GM12891 (cell line): Measurements from ENCODE around the gene PSMD10.

Experiments
- PAX5 ChIP-seq: IDR thresholded peaks from 2 replicates; pipeline ENCODE4 v1.6.1; 2011; ENCODE audit warnings: low read length, moderate library complexity, mild to moderate bottlenecking; ENCODE audit not compliant: insufficient read depth, severe bottlenecking
- POLR2A ChIP-seq: IDR thresholded peaks from 2 replicates; pipeline ENCODE4 v1.6.1; 2011; ENCODE audit warnings: low read depth, low read length, control low read depth
- POLR2AphosphoS5 ChIP-seq: IDR thresholded peaks from 2 replicates; pipeline ENCODE4 v1.6.1; 2011; ENCODE audit warnings: low read depth, low read length, control low read depth
- SPI1 ChIP-seq: IDR thresholded peaks from 2 replicates; pipeline ENCODE4 v1.6.1; 2011; ENCODE audit warnings: low read depth, low read length, control low read depth
- TAF1 ChIP-seq: IDR thresholded peaks from 2 replicates; pipeline ENCODE4 v1.6.1; 2011; ENCODE audit warnings: low read depth, low read length, control low read depth

GRCh38 chrX:108034725-108035124 lies 56.6 kb downstream of the PSMD10 start:
- no peak for TF ChIP-seq POLR2A
- TF ChIP-seq SPI1 = no peak
- no peak for TF ChIP-seq TAF1
- TF ChIP-seq POLR2AphosphoS5 = no peak
- TF ChIP-seq PAX5 = no peak
